Calu3 (cell line): ENCODE measurements around the gene SCAPER. TPM values are rescaled to one million over a fixed set of nuclear protein-coding genes. Genes with fewer than 3 reads are reported as not detected.
"Not testable (repeated sequence)": the region's sequence is repeated elsewhere in the genome, so short reads cannot be mapped to it uniquely, and the experiment has no call there.

Experiments
- BruUV-seq: library from RNA; stranded (reverse); fragments of 400-500 nt; replicated peaks from 2 replicates; lab custom pipeline; 2021; lab: Mats Ljungman, UMichigan
- CTCF ChIA-PET: fragments of 300-600 bp; sonication (Branson Sonifier 250); formaldehyde crosslinking; loops from one replicate; lab custom pipeline; 2022; ENCODE audit warnings: antibody characterized with exemption; lab: Charles Lee
- DNase-seq: peaks from one replicate; pipeline ENCODE4 v3.0.0; 2022
- H3K27ac Mint-ChIP-seq: one replicate; pipeline ENCODE4 v1.8.0; 2022; ENCODE audit warnings: mixed read lengths; ENCODE audit not compliant: unreplicated experiment
- H3K27me3 Mint-ChIP-seq: one replicate; pipeline ENCODE4 v1.8.0; 2022; ENCODE audit warnings: mixed read lengths; ENCODE audit not compliant: unreplicated experiment
- H3K36me3 Mint-ChIP-seq: one replicate; pipeline ENCODE4 v1.8.0; 2022; ENCODE audit warnings: mild to moderate bottlenecking, moderate library complexity, mixed read lengths; ENCODE audit not compliant: insufficient read depth, unreplicated experiment
- H3K4me1 Mint-ChIP-seq: one replicate; pipeline ENCODE4 v1.8.0; 2022; ENCODE audit warnings: mild to moderate bottlenecking, low read depth, mixed read lengths; ENCODE audit not compliant: unreplicated experiment
- H3K4me3 Mint-ChIP-seq: one replicate; pipeline ENCODE4 v1.8.0; 2022; ENCODE audit warnings: mild to moderate bottlenecking, low read depth, moderate library complexity, mixed read lengths; ENCODE audit not compliant: unreplicated experiment
- H3K9me3 Mint-ChIP-seq: one replicate; pipeline ENCODE4 v1.8.0; 2022; ENCODE audit warnings: low read depth, mixed read lengths; ENCODE audit not compliant: unreplicated experiment
- intact Hi-C: fragments of 100-400 bp; cut with micrococcal nuclease; formaldehyde crosslinking; loops from one replicate; pipeline ENCODE4 v1.10.0; 2022; ENCODE audit not compliant: unreplicated experiment
- total RNA-seq: library from RNA; stranded (reverse); gene quantifications from 2 replicates; pipeline ENCODE4 v1.2.3, GENCODE V29; 2022
- TF ChIP-seq, protein P1 (sequence below): fragments of 200-600 bp; IDR thresholded peaks from one replicate; pipeline ENCODE4 v1.8.0; 2022; ENCODE audit warnings: antibody characterized with exemption; ENCODE audit not compliant: unreplicated experiment

SCAPER gene
- total RNA-seq, 1 experiment from 2014 or later, result 34.8 TPM

DNA sequence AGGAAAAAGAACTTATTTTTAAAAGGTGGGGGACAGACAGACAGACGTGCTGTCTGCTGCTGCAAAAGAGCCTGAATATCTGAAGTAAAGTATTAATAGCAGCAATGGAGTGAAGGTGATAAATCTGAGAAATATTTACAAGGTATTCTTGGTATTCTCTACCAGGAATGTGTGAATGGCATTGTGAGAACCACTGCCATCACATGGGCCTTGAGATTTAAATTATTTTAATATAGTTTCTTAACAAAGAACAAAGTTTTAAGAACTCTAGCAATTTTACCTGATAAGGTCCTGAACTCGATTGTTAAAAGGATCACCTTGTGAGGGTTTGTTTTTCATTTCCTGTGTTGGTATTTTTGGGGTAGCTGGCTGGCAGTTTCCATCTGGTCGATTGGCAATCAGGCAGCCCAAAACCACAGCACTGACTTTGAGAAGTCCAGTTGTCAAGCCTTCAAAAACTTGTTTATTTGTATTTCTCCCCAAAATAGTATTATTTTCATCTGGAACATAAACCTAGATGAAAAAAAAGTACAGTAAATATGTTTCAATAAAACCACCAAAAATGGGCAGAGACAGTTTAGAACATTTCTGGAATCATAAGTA lies 471.2 kb downstream of the SCAPER start:
- H3K9me3 Mint-ChIP-seq, result no peaks in the 10 kb centered on the region
- no peak overlapping the region for H3K27ac Mint-ChIP-seq
- H3K4me3 Mint-ChIP-seq, result no peak overlapping the region
- CTCF ChIA-PET, result no interaction called here
- intact Hi-C loops, result no loop called here
- no peaks in the 10 kb centered on the region for H3K27me3 Mint-ChIP-seq
- no peaks in the 10 kb centered on the region for H3K36me3 Mint-ChIP-seq
- no TSS peak for BruUV-seq
- peaks cover 8% of the 10 kb centered on the region for H3K4me1 Mint-ChIP-seq
- no peak for DNase-seq
- TF ChIP-seq, protein P1, sequence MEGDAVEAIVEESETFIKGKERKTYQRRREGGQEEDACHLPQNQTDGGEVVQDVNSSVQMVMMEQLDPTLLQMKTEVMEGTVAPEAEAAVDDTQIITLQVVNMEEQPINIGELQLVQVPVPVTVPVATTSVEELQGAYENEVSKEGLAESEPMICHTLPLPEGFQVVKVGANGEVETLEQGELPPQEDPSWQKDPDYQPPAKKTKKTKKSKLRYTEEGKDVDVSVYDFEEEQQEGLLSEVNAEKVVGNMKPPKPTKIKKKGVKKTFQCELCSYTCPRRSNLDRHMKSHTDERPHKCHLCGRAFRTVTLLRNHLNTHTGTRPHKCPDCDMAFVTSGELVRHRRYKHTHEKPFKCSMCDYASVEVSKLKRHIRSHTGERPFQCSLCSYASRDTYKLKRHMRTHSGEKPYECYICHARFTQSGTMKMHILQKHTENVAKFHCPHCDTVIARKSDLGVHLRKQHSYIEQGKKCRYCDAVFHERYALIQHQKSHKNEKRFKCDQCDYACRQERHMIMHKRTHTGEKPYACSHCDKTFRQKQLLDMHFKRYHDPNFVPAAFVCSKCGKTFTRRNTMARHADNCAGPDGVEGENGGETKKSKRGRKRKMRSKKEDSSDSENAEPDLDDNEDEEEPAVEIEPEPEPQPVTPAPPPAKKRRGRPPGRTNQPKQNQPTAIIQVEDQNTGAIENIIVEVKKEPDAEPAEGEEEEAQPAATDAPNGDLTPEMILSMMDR, result no peak

DNA sequence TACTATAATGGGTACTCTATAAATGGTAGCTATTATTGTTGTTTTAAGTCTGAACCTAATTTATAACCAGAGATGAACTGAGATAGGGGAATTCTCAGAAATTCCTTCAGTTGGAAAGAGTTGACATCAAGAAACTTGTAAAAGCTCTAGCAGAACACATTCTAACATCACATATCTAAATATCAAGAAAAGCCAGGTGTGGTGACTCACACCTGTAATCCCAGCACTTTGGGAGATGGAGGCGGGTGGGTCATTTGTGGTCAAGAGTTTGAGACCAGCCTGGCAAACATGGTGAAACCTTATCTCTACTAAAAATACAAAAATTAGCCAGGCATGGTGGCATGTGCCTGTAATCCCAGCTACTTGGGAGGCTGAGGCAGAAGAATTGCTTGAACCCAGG lies 472.1 kb downstream of the SCAPER start:
- BruUV-seq, H3K27ac Mint-ChIP-seq, DNase-seq, CTCF ChIA-PET, H3K27me3 Mint-ChIP-seq, H3K4me1 Mint-ChIP-seq, intact Hi-C loops, H3K4me3 Mint-ChIP-seq, H3K36me3 Mint-ChIP-seq, H3K9me3 Mint-ChIP-seq: not testable (repeated sequence)

DNA sequence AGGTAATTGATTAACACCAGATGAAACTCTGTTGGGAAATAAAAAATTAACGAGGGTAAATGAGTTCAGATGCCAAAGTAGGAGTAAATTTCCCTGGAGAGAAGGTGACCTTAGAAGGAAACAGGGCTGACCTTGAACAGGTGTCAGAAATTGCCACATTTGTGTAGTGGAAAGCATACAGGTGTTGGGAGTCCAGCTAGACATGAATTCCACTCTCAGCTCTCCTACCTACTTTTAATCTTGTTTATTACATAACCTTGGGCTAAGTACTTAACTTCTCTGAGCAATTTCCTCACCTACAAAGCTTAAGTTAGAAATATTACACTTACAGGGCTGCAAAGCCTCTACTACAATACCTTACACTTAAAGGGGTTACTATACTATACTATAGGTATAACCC lies 472.5 kb downstream of the SCAPER start:
- Mint-ChIP-seq H3K4me1 (peaks cover 8% of the 10 kb centered on the region), H3K27me3 (no peaks in the 10 kb centered on the region), H3K27ac (no peak overlapping the region), H3K9me3 (no peaks in the 10 kb centered on the region), H3K4me3 (no peak overlapping the region), H3K36me3 (no peaks in the 10 kb centered on the region)
- TF ChIP-seq, protein P1, result no peak
- intact Hi-C loops, result no loop called here
- CTCF ChIA-PET, result no interaction called here
- BruUV-seq, result no TSS peak
- DNase-seq, result no peak

DNA sequence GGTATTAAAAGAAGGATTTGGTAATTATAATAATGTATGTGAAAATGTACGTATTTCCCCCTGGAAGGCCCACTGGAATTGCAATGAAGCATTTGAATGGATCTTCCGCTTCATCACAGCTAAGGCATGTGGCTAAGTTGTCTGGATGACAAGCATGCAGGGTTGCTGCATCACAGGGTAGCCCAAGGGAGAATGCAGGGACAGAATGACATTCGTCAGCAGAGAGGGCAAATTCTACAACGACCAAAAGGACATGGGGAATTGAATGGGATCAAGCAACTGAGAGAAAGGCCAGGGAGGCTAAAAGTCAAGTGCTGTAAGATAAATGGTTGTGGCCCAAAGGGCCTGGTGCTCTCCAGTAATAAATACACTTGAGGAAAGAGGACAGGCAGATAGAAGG lies 473.2 kb downstream of the SCAPER start:
- intact Hi-C loops, result no loop called here
- TF ChIP-seq, protein P1, result no peak
- H3K27ac Mint-ChIP-seq, result no peak overlapping the region
- no peaks in the 10 kb centered on the region for H3K9me3 Mint-ChIP-seq
- H3K27me3 Mint-ChIP-seq, result no peaks in the 10 kb centered on the region
- BruUV-seq, result no TSS peak
- CTCF ChIA-PET, result no interaction called here
- H3K4me1 Mint-ChIP-seq, result peaks cover 8% of the 10 kb centered on the region
- no peak for DNase-seq
- no peak overlapping the region for H3K4me3 Mint-ChIP-seq
- no peaks in the 10 kb centered on the region for H3K36me3 Mint-ChIP-seq

DNA sequence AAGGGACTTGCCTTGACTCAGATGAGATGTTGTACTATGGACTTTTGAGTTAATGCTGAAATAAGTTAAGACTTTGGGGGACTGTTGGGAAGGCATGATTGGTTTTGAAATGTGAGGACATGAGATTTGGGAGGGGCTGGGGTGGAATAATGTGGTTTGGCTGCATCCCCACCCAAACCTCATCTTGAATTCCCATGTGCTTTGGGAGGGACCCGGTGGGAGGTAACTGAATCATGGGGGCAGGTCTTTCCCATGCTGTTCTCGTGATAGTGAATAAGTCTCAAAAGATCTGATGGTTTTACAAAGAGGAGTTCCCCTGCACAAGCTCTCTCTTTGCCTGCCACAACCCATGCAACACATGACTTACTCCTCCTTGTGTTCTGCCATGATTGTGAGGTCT lies 474.4 kb downstream of the SCAPER start:
- H3K36me3 Mint-ChIP-seq, H3K4me1 Mint-ChIP-seq, intact Hi-C loops, CTCF ChIA-PET, BruUV-seq, DNase-seq, H3K27me3 Mint-ChIP-seq, H3K27ac Mint-ChIP-seq, H3K4me3 Mint-ChIP-seq, H3K9me3 Mint-ChIP-seq: not testable (repeated sequence)
